Fibroblast of skin of left biceps (primary cell): Measurements from ENCODE around the gene PHAF1.

Experiments used
- DNase-seq, 2 experiments: peaks; one replicate each; pipeline ENCODE4 v3.0.0-alpha.2; 2013; ENCODE audit warnings: low read depth in 2 of 2

The PHAF1 gene

GRCh38 chr16:67109407-67110135 is at the start of gene PHAF1:
Gene PHAF1 (plus strand): TSS chr16:67109941. CDS start chr16:67110176, 235 bp downstream.
- DNase-seq, result peak; percentile 68 to 70

DNA sequence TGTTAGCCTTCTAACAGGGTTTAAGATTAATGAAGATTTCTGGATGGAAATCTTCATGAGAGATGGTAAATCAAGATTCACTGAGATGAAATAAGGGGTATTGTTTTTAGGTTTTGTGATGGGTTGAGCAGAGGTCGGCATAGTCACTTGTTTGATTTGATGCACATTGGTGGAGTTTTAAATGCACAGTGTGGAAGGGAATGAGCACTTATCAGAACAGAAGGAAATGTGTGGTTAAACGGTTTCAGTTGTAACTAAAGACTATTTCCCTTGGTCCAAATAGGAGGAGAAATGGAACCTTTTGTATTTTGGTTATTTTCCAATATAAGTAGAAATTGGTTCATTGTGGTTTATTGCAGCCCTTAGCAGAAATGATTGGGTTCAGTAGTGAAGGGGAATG is 46.7 kb upstream of the PHAF1 start:
- DNase-seq, result no peak

GRCh38 chr16:67068212-67068753 is 41.5 kb upstream of the PHAF1 start:
- DNase-seq, result no peak

GRCh38 chr16:67071476-67072048 is 38.2 kb upstream of the PHAF1 start:
- DNase-seq, result no peak

GRCh38 chr16:67075331-67075730 is 34.4 kb upstream of the PHAF1 start:
- DNase-seq, result no peak

GRCh38 chr16:67077871-67078270 is 31.9 kb upstream of the PHAF1 start:
- DNase-seq, result no peak

- no peak for DNase-seq
Observed at GRCh38 chr16:67082100-67082499, 27.6 kb upstream of the PHAF1 start.

DNA sequence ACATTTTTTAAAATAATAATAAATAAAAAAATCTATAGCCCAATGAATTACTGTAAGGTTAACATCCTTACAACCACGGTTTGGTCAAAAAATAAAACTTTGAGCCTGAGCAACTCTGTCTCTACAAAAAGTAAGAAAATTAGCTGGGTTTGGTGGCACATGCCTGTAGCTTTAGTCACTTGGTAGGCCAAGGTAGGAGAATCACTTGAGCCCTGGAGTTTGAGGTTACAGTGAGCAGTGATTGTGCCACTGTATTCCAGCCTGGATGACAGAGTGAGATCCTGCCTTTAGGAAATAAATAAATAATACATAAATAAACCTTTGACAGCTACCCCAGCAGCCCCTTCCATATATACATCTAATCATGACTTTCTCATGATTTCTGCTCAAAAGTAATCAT is 26.9 kb upstream of the PHAF1 start:
- DNase-seq, result no peak

- DNase-seq, result no peak
Observed at GRCh38 chr16:67084345-67085028, 25.3 kb upstream of the PHAF1 start.

- DNase-seq, result no peak
Observed at GRCh38 chr16:67086822-67087221, 22.9 kb upstream of the PHAF1 start.

DNA sequence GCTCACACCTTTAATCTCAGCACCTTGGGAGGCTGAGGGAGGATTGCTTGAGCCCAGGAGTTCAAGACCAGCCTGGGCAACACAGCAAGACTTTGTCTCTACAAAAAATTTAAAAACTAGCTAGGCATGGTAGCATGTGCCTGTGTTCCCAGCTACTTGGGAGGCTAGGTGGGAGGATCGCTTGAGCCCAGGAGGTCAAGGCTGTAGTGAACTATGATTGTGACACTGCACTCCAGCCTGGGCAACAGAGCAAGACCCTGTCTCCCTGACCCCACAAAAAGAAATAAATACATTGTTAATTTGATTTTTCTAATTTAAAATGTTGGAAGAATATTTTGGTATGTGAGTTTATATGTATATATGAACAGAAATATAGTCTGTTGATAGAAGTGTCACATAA is 22.4 kb upstream of the PHAF1 start:
- no peak for DNase-seq

- DNase-seq, result no peak
Observed at GRCh38 chr16:67087803-67088202, 21.9 kb upstream of the PHAF1 start.

DNA sequence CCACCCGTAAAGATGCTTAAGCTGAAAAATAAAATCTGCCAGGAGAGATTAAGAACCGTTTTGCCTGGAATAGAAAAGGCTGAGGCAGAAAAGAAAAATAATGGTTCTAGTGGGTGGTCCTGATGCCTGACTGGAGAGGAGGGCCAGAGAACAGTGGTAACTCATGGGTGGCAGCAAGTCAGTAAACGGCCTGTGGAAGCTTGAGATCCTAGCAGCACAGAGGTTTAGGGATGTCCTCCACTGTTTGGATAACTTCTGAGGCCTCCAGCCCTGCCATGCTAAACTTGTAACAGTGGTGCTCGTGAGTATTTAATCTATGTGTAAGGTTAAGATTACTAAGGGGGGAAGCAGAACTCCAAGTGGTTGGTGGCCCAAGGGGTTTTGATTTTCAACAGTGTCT is 21.2 kb upstream of the PHAF1 start:
- DNase-seq, result no peak

- no peak for DNase-seq
Observed at GRCh38 chr16:67089101-67089500, 20.6 kb upstream of the PHAF1 start.

GRCh38 chr16:67091906-67092566 is 17.7 kb upstream of the PHAF1 start:
- DNase-seq, result peak; percentile 69

- no peak for DNase-seq
Observed at GRCh38 chr16:67093098-67093726, 16.5 kb upstream of the PHAF1 start.

GRCh38 chr16:67098599-67098998 is 11.1 kb upstream of the PHAF1 start:
- no peak for DNase-seq

- no peak for DNase-seq
Observed at GRCh38 chr16:67100569-67101310, 9.0 kb upstream of the PHAF1 start.

GRCh38 chr16:67101311-67102082 is 8.2 kb upstream of the PHAF1 start:
- peak; percentile 74 to 80 for DNase-seq

DNA sequence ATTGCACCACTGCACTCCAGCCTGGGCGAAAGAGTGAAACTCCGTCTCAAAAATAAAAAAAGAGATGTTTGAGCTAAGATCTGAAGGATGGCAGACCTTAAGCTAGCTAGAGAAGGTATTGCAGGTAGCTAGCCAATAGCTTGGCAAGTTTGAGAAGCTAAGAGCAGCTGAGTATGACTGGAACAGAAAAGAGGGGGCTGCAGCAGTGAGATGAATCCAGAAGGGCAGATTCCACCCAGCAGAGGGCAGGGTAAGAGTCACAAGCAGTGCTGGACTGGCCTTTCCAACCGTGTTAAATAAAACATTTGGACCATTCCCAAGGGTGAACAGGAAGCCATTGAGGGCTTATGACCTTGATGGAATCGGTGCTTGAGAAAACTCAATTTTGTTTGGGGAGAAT is 5.7 kb upstream of the PHAF1 start:
- no peak for DNase-seq
